GM12801 (cell line): ENCODE results near the gene SEMA3G.

Experiments
- TF ChIP-seq, protein P1 (sequence below): IDR thresholded peaks from one replicate; pipeline ENCODE4 v1.5.1; 2011; ENCODE audit warnings: control low read depth; ENCODE audit not compliant: insufficient read length; ENCODE audit errors: extremely low read depth

SEMA3G gene

GRCh38 chr3:52463416-52463815, 18.5 kb upstream of the SEMA3G start:
- TF ChIP-seq, protein P1, sequence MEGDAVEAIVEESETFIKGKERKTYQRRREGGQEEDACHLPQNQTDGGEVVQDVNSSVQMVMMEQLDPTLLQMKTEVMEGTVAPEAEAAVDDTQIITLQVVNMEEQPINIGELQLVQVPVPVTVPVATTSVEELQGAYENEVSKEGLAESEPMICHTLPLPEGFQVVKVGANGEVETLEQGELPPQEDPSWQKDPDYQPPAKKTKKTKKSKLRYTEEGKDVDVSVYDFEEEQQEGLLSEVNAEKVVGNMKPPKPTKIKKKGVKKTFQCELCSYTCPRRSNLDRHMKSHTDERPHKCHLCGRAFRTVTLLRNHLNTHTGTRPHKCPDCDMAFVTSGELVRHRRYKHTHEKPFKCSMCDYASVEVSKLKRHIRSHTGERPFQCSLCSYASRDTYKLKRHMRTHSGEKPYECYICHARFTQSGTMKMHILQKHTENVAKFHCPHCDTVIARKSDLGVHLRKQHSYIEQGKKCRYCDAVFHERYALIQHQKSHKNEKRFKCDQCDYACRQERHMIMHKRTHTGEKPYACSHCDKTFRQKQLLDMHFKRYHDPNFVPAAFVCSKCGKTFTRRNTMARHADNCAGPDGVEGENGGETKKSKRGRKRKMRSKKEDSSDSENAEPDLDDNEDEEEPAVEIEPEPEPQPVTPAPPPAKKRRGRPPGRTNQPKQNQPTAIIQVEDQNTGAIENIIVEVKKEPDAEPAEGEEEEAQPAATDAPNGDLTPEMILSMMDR = no peak

GRCh38 chr3:52461874-52462273, 17.0 kb upstream of the SEMA3G start:
- TF ChIP-seq, protein P1 = no peak

- TF ChIP-seq, protein P1 = no peak
Observed at GRCh38 chr3:52458770-52459545, 14.1 kb upstream of the SEMA3G start.

- TF ChIP-seq, protein P1 = no peak
Observed at GRCh38 chr3:52458031-52458760, 13.3 kb upstream of the SEMA3G start.

DNA sequence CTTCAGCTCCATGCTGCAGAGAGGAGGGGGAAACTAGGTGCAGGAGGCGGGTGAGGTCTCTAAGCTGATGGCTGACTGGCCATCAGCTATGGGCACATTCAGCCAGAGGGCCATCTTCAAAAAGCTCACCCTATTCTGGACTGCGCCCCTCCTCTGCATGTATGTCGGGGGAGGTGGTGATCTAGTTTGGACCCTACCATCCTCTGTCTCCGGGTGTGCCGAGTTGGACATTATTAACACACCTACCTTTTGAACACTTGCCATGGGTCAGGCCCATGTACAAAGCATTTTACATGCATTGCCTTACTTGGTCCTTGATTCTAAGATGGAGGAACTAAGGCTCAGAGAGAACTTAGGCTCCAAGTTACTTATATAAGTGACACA, 11.9 kb upstream of the SEMA3G start:
- TF ChIP-seq, protein P1 = no peak

DNA sequence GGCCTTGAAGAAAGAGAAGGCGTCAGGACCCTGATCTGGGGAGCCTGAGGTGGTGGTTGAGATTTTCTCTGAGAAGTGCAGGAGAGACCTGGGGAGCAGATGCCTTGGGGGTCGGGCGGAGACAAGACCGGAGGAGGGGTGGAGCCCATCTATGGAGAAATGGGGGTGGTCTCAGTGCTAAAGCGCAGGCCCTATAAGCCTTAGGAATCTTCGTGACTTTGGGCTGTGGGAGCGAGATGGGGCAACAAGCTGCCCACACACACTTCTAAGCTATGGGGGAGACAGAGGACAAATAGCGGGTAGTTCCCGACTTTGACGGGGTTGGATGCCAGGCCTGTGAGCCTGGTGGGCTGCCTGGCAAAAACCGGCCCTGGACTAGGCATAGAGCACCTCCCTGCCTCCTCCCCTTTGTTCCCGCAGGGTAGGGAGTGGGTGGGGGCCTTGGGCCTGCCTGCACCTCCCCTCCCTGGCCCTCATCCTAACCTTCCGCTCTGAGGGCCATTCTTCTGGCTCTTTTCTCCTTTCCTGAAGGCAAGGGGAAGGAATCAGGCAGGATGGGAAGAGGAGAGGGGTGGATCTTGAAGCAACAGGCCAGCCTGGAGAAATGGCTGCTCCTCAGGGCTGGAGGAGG, 11.4 kb upstream of the SEMA3G start:
- TF ChIP-seq, protein P1 = no peak
